Heart right ventricle (tissue), 16 donors: ENCODE data around the gene DUT. TPM values are rescaled to one million over a fixed set of nuclear protein-coding genes. Genes with fewer than 3 reads are reported as not detected.
A peak's percentile ranks its signal among the peaks of the same experiment; 100 is the strongest.

Source experiments
- ATAC-seq, 8 donors: fragments of 200-7000 bp; cut with Tn5 transposase; one replicate each; pipeline ENCODE4 v1.9.1; 2020; ENCODE audit warnings: mild to moderate bottlenecking in 8 of 8, moderate library complexity in 8 of 8, moderate number of reproducible peaks in 1 of 8
- DNase-seq, 2 donors: peaks; one replicate each; pipeline ENCODE4 v3.0.0-alpha.2; 2020
- H3K27ac ChIP-seq, 10 donors: fragments of 200-600 bp; sonication (generic) in 2 of 10; one replicate each; pipeline versions ENCODE4 v1.5.0 to v1.8.0; 2020 to 2022; ENCODE audit warnings: mild to moderate bottlenecking in 3 of 10
- H3K27me3 ChIP-seq, 7 donors: fragments of 200-600 bp; one replicate each; pipeline ENCODE4 v1.8.0; 2021 to 2022; ENCODE audit warnings: mild to moderate bottlenecking in 2 of 7
- H3K36me3 ChIP-seq, 9 donors: fragments of 200-600 bp; sonication (generic) in 1 of 9; one replicate each; pipeline versions ENCODE4 v1.5.0 to v1.8.0; 2020 to 2022; ENCODE audit warnings: mild to moderate bottlenecking in 2 of 9
- H3K4me1 ChIP-seq, 9 donors: fragments of 200-600 bp; sonication (generic) in 1 of 9; one replicate each; pipeline versions ENCODE4 v1.5.0 to v1.8.0; 2020 to 2022; ENCODE audit warnings: mild to moderate bottlenecking in 4 of 9
- H3K4me3 ChIP-seq, 10 donors: fragments of 200-600 bp; sonication (generic) in 2 of 10; one replicate each; pipeline versions ENCODE4 v1.5.0 to v1.8.0; 2020 to 2022; ENCODE audit warnings: mild to moderate bottlenecking in 7 of 10, moderate library complexity in 2 of 10
- H3K9me3 ChIP-seq, 11 donors: fragments of 200-600 bp in 10 of 11; sonication (generic) in 2 of 11; one replicate each; pipeline versions ENCODE4 v1.5.0 to v1.8.0; 2013 to 2022; ENCODE audit warnings: mild to moderate bottlenecking in 2 of 11, control low read depth in 1 of 11, moderate library complexity in 1 of 11
- CTCF ChIP-seq, 9 donors: fragments of 200-600 bp; sonication (generic) in 2 of 9; IDR thresholded peaks; one replicate each; pipeline versions ENCODE4 v1.5.0 to v1.8.0; 2021 to 2022; ENCODE audit warnings: antibody characterized with exemption in 9 of 9, mild to moderate bottlenecking in 5 of 9, moderate library complexity in 1 of 9
- WGBS, 2 donors: extraction: QIAGEN DNeasy Blood & Tissue Kit; methylation state at CpG; one replicate each; pipeline ENCODE4 v1.1.7; 2013; ENCODE audit warnings: inconsistent platforms in 1 of 2; 5-methylcytosine and 5-hydroxymethylcytosine counted together
- intact Hi-C, 10 donors: fragments of 100-400 bp; cut with DNase I; formaldehyde crosslinking; loops; one replicate each; pipeline versions ENCODE4 v1.11.1 to v1.14.2; 2022
- polyA plus RNA-seq, 2 donors: library from polyadenylated mRNA; stranded (reverse); fragments of 200-250 nt; gene quantifications; one replicate each; pipeline ENCODE4 v1.2.3, GENCODE V29; 2013
- total RNA-seq, 10 donors: library from RNA; stranded (reverse); fragmentation: NEBNext Ultra II Directional in 3 of 10; extraction: Animal tissue kit (Norgen Biotek cat#: 25700) in 3 of 10; gene quantifications; one replicate each; pipeline versions ENCODE4 v1.2.1 to v1.2.4, GENCODE V29; 2021 to 2023
- donor health status: Arrhythmogenic right ventricular cardiomyopathy.
- donor health status: ischemic (EF 13 %, LVEDD 7.1; RV severe dilation, severe dysfunction).
- donor health status: healthy with polysubstance abuse.
- donor health status: DM: no; HTN: yes; CAD: no.
- donor health status: DM: no; HTN: no; CAD: no.
- donor health status: ischemic (EF 25% LVEDD 6.9; RV normal size, moderate dysfunction).
- donor health status: ischemic (EF 25% LVEDD 5.7; RV mildly dilated, moderate dysfunction).
- donor health status: healthy.
- donor health status: DM: yes; HTN: yes; CAD: no.
- donor health status: Ischemic cardiomyopathy.
- donor health status: ischemic (EF 35%, LVEDD 5.7; RV mildly dilated, moderate dysfunction).
- donor health status: nonischemic (EF 11% LVEDD 7.7; RV severe dilation, severe dysfunction).
- donor health status: DM: yes; HTN: yes; CAD: no.
- donor health status: PGD.
- donor health status: ischemic (EF 29% LVEDD 5.4; RV normal size, mild dysfunction).
- donor health status: nonischemic (EF 23%, LVEDD 6.1; RV moderate dilation, normal function).

DUT gene
- total and polyA plus RNA-seq, 12 donors: 48.5 to 88.4 (median 62.7) TPM

GRCh38 chr15:48332642-48333034, 1.4 kb downstream of the DUT start:
- DNase-seq (no peak), ATAC-seq (no peak)
- WGBS, 2 donors: 50 to 58% methylated on average over 9 of the region's 9 CpGs
- no peak for TF ChIP-seq CTCF (IDR thresholded peaks at IDR 0.05)
- Histone ChIP-seq H3K27me3 (no peaks in the 10 kb centered on the region), H3K4me1 (peaks cover 4 to 32% (median 16%) of the 10 kb centered on the region in 9 donors), H3K9me3 (no peaks in the 10 kb centered on the region), H3K36me3 (peaks cover 0 to 48% (median 4%) of the 10 kb centered on the region in 9 donors), H3K27ac (no peak overlapping the region), H3K4me3 (peak overlapping the region in 9 of 10 donors; percentile 66 to 98 (median 84))
- intact Hi-C loops: loop anchor here in 1 of 10 donors (10.0 kb wide), 1 partner anchor 822 kb away; the partner anchor contains the start of gene COPS2

- no peak for TF ChIP-seq CTCF (IDR thresholded peaks at IDR 0.05)
- 51 to 61% methylated on average over 4 of the region's 4 CpGs for WGBS, 2 donors
- H3K4me1 ChIP-seq: peaks cover 4 to 32% (median 16%) of the 10 kb centered on the region in 9 donors
- intact Hi-C loops: loop anchor here in 1 of 10 donors (10.0 kb wide), 1 partner anchor 821 kb away; the partner anchor contains the start of gene COPS2
- H3K4me3 ChIP-seq: no peak overlapping the region
- no peaks in the 10 kb centered on the region for H3K9me3 ChIP-seq
- ATAC-seq: no peak
- DNase-seq: no peak
- peaks cover 0 to 57% (median 4%) of the 10 kb centered on the region in 9 donors for H3K36me3 ChIP-seq
- no peaks in the 10 kb centered on the region for H3K27me3 ChIP-seq
- H3K27ac ChIP-seq: no peak overlapping the region
Measured at GRCh38 chr15:48333540-48333939, 2.3 kb downstream of the DUT start.

GRCh38 chr15:48334260-48334659, 3.0 kb downstream of the DUT start:
- WGBS, 2 donors: 82 to 90% methylated on average over 2 of the region's 2 CpGs
- peaks cover 0 to 64% (median 4%) of the 10 kb centered on the region in 9 donors for H3K36me3 ChIP-seq

GRCh38 chr15:48336940-48337339, 5.7 kb downstream of the DUT start:
- WGBS, 2 donors: 80 to 86% methylated on average over 2 of the region's 2 CpGs
- no peak overlapping the region for H3K27ac ChIP-seq
- peak in 6 of 9 donors; percentile 21 to 28 (median 24) for TF ChIP-seq CTCF (IDR thresholded peaks at IDR 0.05)
- no peak for DNase-seq
- no peaks in the 10 kb centered on the region for H3K9me3 ChIP-seq
- H3K4me1 ChIP-seq: peaks cover 4 to 21% (median 8%) of the 10 kb centered on the region in 9 donors
- H3K27me3 ChIP-seq: no peaks in the 10 kb centered on the region
- no peak overlapping the region for H3K4me3 ChIP-seq
- intact Hi-C loops: loop anchor here in 1 of 10 donors (10.0 kb wide), 1 partner anchor 818 kb away; the partner anchor contains the start of gene COPS2
- peaks cover 0 to 91% (median 10%) of the 10 kb centered on the region in 9 donors for H3K36me3 ChIP-seq
- ATAC-seq: no peak

More at GRCh38 chr15:48334260-48334659, 3.0 kb downstream of the DUT start:
- intact Hi-C loops: loop anchor here in 1 of 10 donors (10.0 kb wide), 1 partner anchor 821 kb away; the partner anchor contains the start of gene COPS2
- H3K4me1 ChIP-seq: peaks cover 4 to 32% (median 16%) of the 10 kb centered on the region in 9 donors
- DNase-seq (no peak), ATAC-seq (no peak)
- H3K27ac ChIP-seq: no peak overlapping the region
- no peak overlapping the region for H3K4me3 ChIP-seq
- no peaks in the 10 kb centered on the region for H3K9me3 ChIP-seq
- no peaks in the 10 kb centered on the region for H3K27me3 ChIP-seq
- no peak for TF ChIP-seq CTCF (IDR thresholded peaks at IDR 0.05)
